Mesothelial cell of epicardium (in vitro differentiated cells): ENCODE data around the gene KLHL41. TPM values are rescaled to one million over a fixed set of nuclear protein-coding genes. Genes with fewer than 3 reads are reported as not detected.

Experiments used
- DNase-seq, 2 experiments: peaks; one replicate each; pipeline ENCODE4 v3.0.0; 2021; ENCODE audit warnings: low spot score in 2 of 2; ENCODE audit not compliant: unreplicated experiment in 2 of 2
- H3K27ac Mint-ChIP-seq: 2 replicates; pipeline ENCODE4 v1.8.0; 2021; ENCODE audit warnings: mixed read lengths
- H3K27me3 Mint-ChIP-seq: 2 replicates; pipeline ENCODE4 v1.8.0; 2021; ENCODE audit warnings: low read depth, mixed read lengths
- H3K36me3 Mint-ChIP-seq: 2 replicates; pipeline ENCODE4 v1.8.0; 2021; ENCODE audit warnings: mixed read lengths
- H3K4me1 Mint-ChIP-seq: 2 replicates; pipeline ENCODE4 v1.8.0; 2021; ENCODE audit warnings: mixed read lengths
- H3K4me3 Mint-ChIP-seq: 2 replicates; pipeline ENCODE4 v1.8.0; 2021; ENCODE audit warnings: mild to moderate bottlenecking, moderate library complexity, mixed read lengths
- H3K9me3 Mint-ChIP-seq: 2 replicates; pipeline ENCODE4 v1.8.0; 2021; ENCODE audit warnings: mixed read lengths
- CTCF ChIP-seq: fragments of 200-600 bp; sonication (generic); IDR thresholded peaks from one replicate; pipeline ENCODE4 v1.5.0; 2021; ENCODE audit warnings: antibody characterized with exemption; ENCODE audit not compliant: unreplicated experiment
- total RNA-seq: library from RNA; stranded (reverse); gene quantifications from 3 replicates; pipeline ENCODE4 v1.2.1, GENCODE V29; 2021

KLHL41 gene
- total RNA-seq, 1 donor from 2014 or later, result 0.56 TPM

GRCh38 chr2:169468841-169469240 lies 40.7 kb upstream of the KLHL41 start:
- H3K36me3 Mint-ChIP-seq, result no peaks in the 10 kb centered on the region
- H3K4me3 Mint-ChIP-seq, result no peak overlapping the region
- H3K27ac Mint-ChIP-seq, result no peak overlapping the region
- no peaks in the 10 kb centered on the region for H3K4me1 Mint-ChIP-seq
- H3K27me3 Mint-ChIP-seq, result no peaks in the 10 kb centered on the region
- DNase-seq, result no peak
- no peaks in the 10 kb centered on the region for H3K9me3 Mint-ChIP-seq
- no peak for TF ChIP-seq CTCF

GRCh38 chr2:169469952-169470572 lies 39.4 kb upstream of the KLHL41 start:
- no peak for TF ChIP-seq CTCF
- H3K27ac Mint-ChIP-seq, result no peak overlapping the region
- DNase-seq, result no peak
- H3K9me3 Mint-ChIP-seq, result no peaks in the 10 kb centered on the region
- H3K27me3 Mint-ChIP-seq, result no peaks in the 10 kb centered on the region
- H3K36me3 Mint-ChIP-seq, result no peaks in the 10 kb centered on the region
- no peaks in the 10 kb centered on the region for H3K4me1 Mint-ChIP-seq
- no peak overlapping the region for H3K4me3 Mint-ChIP-seq

GRCh38 chr2:169472249-169472648 lies 37.3 kb upstream of the KLHL41 start:
- no peak overlapping the region for H3K4me3 Mint-ChIP-seq
- H3K36me3 Mint-ChIP-seq, result no peaks in the 10 kb centered on the region
- TF ChIP-seq CTCF, result no peak
- no peak for DNase-seq
- H3K4me1 Mint-ChIP-seq, result no peaks in the 10 kb centered on the region
- no peaks in the 10 kb centered on the region for H3K9me3 Mint-ChIP-seq
- no peak overlapping the region for H3K27ac Mint-ChIP-seq
- no peaks in the 10 kb centered on the region for H3K27me3 Mint-ChIP-seq

GRCh38 chr2:169476459-169476858 lies 33.0 kb upstream of the KLHL41 start:
- no peaks in the 10 kb centered on the region for H3K27me3 Mint-ChIP-seq
- no peaks in the 10 kb centered on the region for H3K36me3 Mint-ChIP-seq
- peaks cover 6% of the 10 kb centered on the region for H3K4me1 Mint-ChIP-seq
- H3K4me3 Mint-ChIP-seq, result no peak overlapping the region
- no peak for TF ChIP-seq CTCF
- H3K27ac Mint-ChIP-seq, result no peak overlapping the region
- no peak for DNase-seq
- no peaks in the 10 kb centered on the region for H3K9me3 Mint-ChIP-seq

GRCh38 chr2:169478339-169478738 lies 31.2 kb upstream of the KLHL41 start:
- DNase-seq, result no peak
- Mint-ChIP-seq H3K27ac (no peak overlapping the region), H3K4me3 (peak overlapping the region; percentile 89), H3K9me3 (no peaks in the 10 kb centered on the region), H3K36me3 (peaks cover 9% of the 10 kb centered on the region), H3K4me1 (peaks cover 6% of the 10 kb centered on the region), H3K27me3 (no peaks in the 10 kb centered on the region)
- no peak for TF ChIP-seq CTCF
